Kidney (tissue), 14 donors: ENCODE measurements around the gene DCAF16. TPM values are rescaled to one million over a fixed set of nuclear protein-coding genes. Genes with fewer than 3 reads are reported as not detected.

ENCODE experiments used
- DNase-seq, 5 donors: peaks; one replicate each; pipeline ENCODE4 v3.0.0-alpha.2; 2013 to 2020
- FAIRE-seq: peaks from 2 replicates; lab custom pipeline; 2012; peaks lifted over from hg19 to GRCh38; lab: Jason Lieb, UNC
- H3K27ac ChIP-seq, 2 donors: one replicate each; pipeline ENCODE4 v1.7.0; 2013; ENCODE audit warnings: low read depth in 2 of 2, low read length in 2 of 2, inconsistent platforms in 1 of 2
- H3K27me3 ChIP-seq: one replicate; pipeline ENCODE4 v1.7.1; 2013; ENCODE audit warnings: low read length, inconsistent platforms; ENCODE audit not compliant: control insufficient read depth, insufficient read depth
- H3K36me3 ChIP-seq, 3 donors: one replicate each; pipeline versions ENCODE4 v1.7.0 to v1.7.1; 2013; ENCODE audit warnings: low read length in 3 of 3, control low read depth in 1 of 3, inconsistent platforms in 1 of 3; ENCODE audit not compliant: insufficient read depth in 3 of 3, control insufficient read depth in 2 of 3
- H3K4me1 ChIP-seq, 3 donors: one replicate each; pipeline versions ENCODE4 v1.7.0 to v1.7.1; 2013; ENCODE audit warnings: low read length in 3 of 3, inconsistent platforms in 1 of 3, low read depth in 1 of 3; ENCODE audit not compliant: control insufficient read depth in 2 of 3, insufficient read depth in 2 of 3
- H3K4me3 ChIP-seq, 3 donors: one replicate each; pipeline versions ENCODE4 v1.7.0 to v1.8.1; 2013; ENCODE audit warnings: low read length in 3 of 3, control low read depth in 1 of 3, inconsistent platforms in 1 of 3
- H3K9ac ChIP-seq, 3 donors: one replicate each; pipeline versions ENCODE4 v1.7.0 to v1.7.1; 2013; ENCODE audit warnings: low read length in 3 of 3, control low read depth in 1 of 3, inconsistent platforms in 1 of 3
- H3K9me3 ChIP-seq, 3 donors: one replicate each; pipeline versions ENCODE4 v1.7.0 to v1.7.1; 2013; ENCODE audit warnings: low read length in 3 of 3, control low read depth in 1 of 3, inconsistent platforms in 1 of 3; ENCODE audit not compliant: control insufficient read depth in 2 of 3, insufficient read depth in 1 of 3
- intact Hi-C: fragments of 100-400 bp; cut with DNase I; formaldehyde crosslinking; loops from one replicate; pipeline ENCODE4 v1.11.1; 2022
- polyA plus RNA-seq: library from polyadenylated mRNA; stranded (reverse); fragments of 350-450 nt; fragmentation: Illumina TruSeq; extraction: RNeasy Lipid Tissue Mini Kit (QIAGEN cat#74804); gene quantifications from one replicate; pipeline ENCODE4 v1.2.3, GENCODE V29; 2014; ENCODE audit warnings: low read depth, low replicate concordance; ENCODE audit not compliant: insufficient read depth
- total RNA-seq: library from RNA; stranded (reverse); fragmentation: NEBNext Ultra II Directional; extraction: Animal tissue kit (Norgen Biotek cat#: 25700); gene quantifications from one replicate; pipeline ENCODE4 v1.2.1, GENCODE V29; 2021
- TF ChIP-seq, protein P1 (sequence below): IDR thresholded peaks from 3 replicates; pipeline ENCODE4 v1.5.1; 2012; ENCODE audit warnings: mild to moderate bottlenecking, moderate library complexity, borderline replicate concordance; ENCODE audit not compliant: insufficient read depth; ENCODE audit errors: extremely low read depth
- donor health status: control.
- donor health status: control.
- donor health status: control.
- donor health status: control.
- donor health status: control.
- donor health status: DM: yes; HTN: yes; CAD: no.
- donor health status: Normal renal cell carcinoma (clear cell type).

DCAF16 gene
- total and polyA plus RNA-seq, 2 donors from 2014 or later: 7.4 to 40.7 TPM

DNA sequence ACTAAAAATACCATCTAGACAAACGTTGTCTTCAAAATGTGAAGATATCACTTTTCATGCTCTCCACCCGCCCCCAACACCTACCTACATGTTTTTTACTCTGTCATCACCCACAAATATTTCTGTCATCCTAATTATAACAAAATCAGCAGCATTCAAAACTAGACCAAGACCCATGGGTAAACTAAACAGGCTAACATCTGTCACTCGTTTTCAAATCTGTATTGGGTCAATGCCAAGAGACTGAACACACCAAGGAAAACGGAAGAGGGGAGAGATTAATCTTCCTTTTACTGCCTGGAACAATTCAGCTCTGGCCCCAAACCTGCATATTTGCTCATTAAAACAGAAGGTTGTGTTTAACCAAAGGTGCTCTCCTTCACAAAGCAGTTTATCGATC, 46.6 kb downstream of the DCAF16 start:
- TF ChIP-seq, protein P1, sequence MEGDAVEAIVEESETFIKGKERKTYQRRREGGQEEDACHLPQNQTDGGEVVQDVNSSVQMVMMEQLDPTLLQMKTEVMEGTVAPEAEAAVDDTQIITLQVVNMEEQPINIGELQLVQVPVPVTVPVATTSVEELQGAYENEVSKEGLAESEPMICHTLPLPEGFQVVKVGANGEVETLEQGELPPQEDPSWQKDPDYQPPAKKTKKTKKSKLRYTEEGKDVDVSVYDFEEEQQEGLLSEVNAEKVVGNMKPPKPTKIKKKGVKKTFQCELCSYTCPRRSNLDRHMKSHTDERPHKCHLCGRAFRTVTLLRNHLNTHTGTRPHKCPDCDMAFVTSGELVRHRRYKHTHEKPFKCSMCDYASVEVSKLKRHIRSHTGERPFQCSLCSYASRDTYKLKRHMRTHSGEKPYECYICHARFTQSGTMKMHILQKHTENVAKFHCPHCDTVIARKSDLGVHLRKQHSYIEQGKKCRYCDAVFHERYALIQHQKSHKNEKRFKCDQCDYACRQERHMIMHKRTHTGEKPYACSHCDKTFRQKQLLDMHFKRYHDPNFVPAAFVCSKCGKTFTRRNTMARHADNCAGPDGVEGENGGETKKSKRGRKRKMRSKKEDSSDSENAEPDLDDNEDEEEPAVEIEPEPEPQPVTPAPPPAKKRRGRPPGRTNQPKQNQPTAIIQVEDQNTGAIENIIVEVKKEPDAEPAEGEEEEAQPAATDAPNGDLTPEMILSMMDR: no peak

DNA sequence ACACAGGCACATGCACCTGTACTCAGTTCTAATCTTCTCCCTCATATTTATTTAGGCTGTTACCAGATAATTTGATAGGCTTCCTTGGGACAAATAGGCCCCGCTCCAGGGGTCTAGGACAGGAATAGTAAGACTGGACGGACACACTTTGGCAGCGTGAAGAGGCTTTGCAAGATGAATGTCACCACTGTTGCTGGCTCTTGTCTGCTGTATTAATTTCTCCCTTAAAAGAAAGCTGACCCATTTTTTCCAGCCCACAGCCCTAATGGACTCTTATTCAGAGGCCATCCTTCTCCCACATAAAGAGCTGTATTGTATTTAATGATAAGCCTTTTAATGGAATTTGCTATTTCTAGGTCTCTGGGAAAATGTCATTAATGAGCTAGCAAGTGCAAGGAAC, 47.1 kb downstream of the DCAF16 start:
- no peaks in the 10 kb centered on the region for H3K9me3 ChIP-seq
- intact Hi-C loops: no loop called here
- no peak overlapping the region for H3K4me3 ChIP-seq
- H3K27ac ChIP-seq: no peak overlapping the region
- no peaks in the 10 kb centered on the region for H3K4me1 ChIP-seq
- H3K27me3 ChIP-seq: no peaks in the 10 kb centered on the region
- TF ChIP-seq, protein P1: no peak
- no peak for FAIRE-seq
- no peaks in the 10 kb centered on the region for H3K36me3 ChIP-seq
- no peak overlapping the region for H3K9ac ChIP-seq
- no peak for DNase-seq

More for the DNA sequence above, 46.6 kb downstream of the DCAF16 start:
- Histone ChIP-seq H3K4me3 (no peak overlapping the region), H3K9me3 (no peaks in the 10 kb centered on the region), H3K9ac (no peak overlapping the region), H3K27me3 (no peaks in the 10 kb centered on the region), H3K4me1 (no peaks in the 10 kb centered on the region), H3K27ac (no peak overlapping the region), H3K36me3 (no peaks in the 10 kb centered on the region)
- FAIRE-seq (no peak), DNase-seq (no peak)
- intact Hi-C loops: no loop called here

DNA sequence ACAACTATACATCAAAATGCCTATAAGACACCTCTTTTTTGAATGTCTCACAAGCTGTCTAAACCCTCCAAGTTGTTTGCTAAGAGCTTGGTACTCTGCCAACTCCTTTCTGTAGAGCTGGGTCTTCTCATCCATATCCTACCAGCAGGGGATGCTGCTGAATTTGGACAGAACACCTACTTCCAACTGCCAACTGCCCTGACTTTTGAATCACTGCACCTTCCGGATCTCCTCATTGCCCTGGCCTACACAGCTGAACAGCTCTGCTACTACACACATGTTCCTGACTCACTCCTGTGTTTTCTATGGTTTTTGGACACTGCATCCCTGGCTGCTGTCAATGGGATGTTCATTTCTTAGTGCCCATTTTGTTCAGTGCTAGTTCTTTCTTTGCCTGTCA, 47.8 kb downstream of the DCAF16 start:
- intact Hi-C loops: no loop called here

DNA sequence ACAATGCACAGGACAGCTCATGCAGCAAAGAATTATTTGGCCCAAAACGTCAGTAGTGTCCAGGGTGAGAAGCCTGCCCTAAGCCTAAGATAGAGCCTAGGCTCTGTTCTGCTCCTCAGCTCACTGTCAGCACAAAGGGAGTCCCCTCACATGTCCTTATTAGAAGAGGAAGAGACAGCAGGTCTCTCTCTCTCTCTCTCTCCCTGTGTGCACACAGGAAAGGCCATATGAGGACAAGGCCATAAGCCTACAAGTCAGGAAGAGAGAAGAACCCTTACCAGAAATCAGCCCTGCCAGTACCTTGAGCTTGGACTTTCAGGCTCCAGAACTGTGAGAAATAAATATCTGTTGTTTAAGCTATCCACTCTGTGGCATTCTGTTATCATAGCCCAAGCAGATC, 49.5 kb downstream of the DCAF16 start:
- intact Hi-C loops: no loop called here
- H3K27me3 ChIP-seq: no peaks in the 10 kb centered on the region
- H3K4me3 ChIP-seq: no peak overlapping the region
- no peak for FAIRE-seq
- DNase-seq: no peak
- no peaks in the 10 kb centered on the region for H3K9me3 ChIP-seq
- no peaks in the 10 kb centered on the region for H3K36me3 ChIP-seq
- no peak overlapping the region for H3K9ac ChIP-seq
- no peak overlapping the region for H3K27ac ChIP-seq
- TF ChIP-seq, protein P1: no peak
- no peaks in the 10 kb centered on the region for H3K4me1 ChIP-seq

More for the DNA sequence above, 47.8 kb downstream of the DCAF16 start:
- TF ChIP-seq, protein P1: peak; percentile 4
- no peak overlapping the region for H3K27ac ChIP-seq
- DNase-seq (peak in 2 of 5 donors; percentile 24 to 34), FAIRE-seq (no peak)
- H3K4me1 ChIP-seq: no peaks in the 10 kb centered on the region
- H3K9ac ChIP-seq: no peak overlapping the region
- no peak overlapping the region for H3K4me3 ChIP-seq
- no peaks in the 10 kb centered on the region for H3K27me3 ChIP-seq
- no peaks in the 10 kb centered on the region for H3K36me3 ChIP-seq
- no peaks in the 10 kb centered on the region for H3K9me3 ChIP-seq
